DMS114 treated with DMSO at 0.1 percent for 48 hours (cell line): ENCODE results near the gene POU2F1.

Experiments used
- DNase-seq: peaks from one replicate; lab custom pipeline; 2025; ENCODE audit not compliant: unreplicated experiment; lab: John Stamatoyannopoulos, UW

POU2F1 gene

DNA sequence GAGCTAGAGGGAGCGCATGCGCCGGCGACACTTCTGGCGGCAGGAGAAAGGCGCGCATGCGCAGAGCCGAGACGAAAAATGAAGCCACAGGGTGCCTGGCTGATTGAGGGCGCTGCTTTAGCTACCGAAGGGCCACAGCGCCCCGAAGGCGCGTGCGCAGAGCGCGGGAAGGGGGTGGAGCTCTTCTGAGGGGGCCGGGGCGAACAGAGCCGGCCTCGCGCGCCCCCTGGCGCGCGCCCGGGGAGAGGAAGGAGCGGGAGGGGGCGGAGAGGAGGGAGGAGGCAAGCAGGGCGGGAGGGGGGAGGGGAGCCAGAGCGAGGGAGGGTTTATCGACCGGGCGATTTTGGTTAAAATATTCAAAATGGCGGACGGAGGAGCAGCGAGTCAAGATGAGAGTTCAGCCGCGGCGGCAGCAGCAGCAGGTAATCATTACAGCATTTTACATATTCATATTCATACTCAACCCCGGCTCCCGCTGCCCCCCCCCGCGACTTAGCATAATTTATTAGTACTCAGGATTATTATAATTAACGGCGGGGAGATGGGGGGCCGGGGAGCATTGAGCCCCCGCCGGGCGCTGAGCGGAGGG lies at the start of gene POU2F1:
Gene POU2F1 (plus strand): TSS at position 350 of the 589 bp plus-strand sequence. CDS start 12 bp downstream, at position 362.
- peak; percentile 95 for DNase-seq

DNA sequence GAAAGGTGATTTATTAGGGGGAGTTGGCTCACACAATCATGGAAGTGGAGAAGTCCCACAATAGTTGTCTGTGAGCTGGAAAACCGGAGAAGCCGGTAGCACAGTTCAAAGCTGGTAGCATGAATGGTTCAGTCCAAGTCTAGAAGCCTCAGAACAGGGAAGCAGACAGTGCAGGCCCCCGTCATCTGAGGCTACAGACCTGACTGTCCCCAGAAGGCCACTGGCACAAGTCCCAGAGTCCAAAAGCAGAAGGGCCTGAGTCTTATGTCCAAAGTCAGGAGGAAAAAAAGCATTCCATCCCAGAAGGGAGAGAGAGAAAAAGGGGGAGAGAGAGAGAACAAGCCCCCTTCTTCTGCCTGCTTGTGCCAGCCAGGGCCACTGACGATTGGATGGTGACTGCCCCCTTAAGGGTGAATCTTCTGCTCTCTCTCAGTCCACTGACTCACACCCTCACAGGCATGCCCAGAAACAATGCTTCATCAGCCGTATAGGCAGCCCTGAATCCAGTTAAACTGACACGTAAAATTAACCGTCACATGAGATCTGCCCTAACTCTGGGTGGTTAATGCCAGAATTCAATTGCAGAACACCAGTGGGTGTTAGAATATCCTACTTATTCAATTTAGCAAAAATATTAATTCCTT lies 49.3 kb upstream of the POU2F1 start:
- DNase-seq, result no peak

GRCh38 chr1:167173516-167174184 lies 47.0 kb upstream of the POU2F1 start:
- DNase-seq, result no peak

DNA sequence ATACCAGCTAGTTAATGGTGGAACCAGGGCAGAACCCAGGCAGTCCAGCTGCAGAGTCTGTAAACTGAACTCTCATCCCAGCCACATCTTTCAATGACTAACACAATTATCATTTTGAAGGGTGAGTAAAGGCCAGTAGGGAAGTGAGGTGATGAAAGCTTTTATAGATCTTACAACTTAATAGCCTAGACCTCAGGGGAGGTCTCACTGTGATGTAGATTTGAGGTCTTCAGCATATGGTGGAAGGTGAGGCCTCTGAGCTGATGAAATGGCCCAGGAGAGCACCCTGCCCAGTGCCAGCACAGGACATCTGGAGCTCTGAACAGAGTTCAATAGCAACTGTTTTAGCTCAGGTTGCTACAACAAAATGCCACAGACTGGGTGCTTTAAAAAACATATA lies 44.8 kb upstream of the POU2F1 start:
- no peak for DNase-seq

DNA sequence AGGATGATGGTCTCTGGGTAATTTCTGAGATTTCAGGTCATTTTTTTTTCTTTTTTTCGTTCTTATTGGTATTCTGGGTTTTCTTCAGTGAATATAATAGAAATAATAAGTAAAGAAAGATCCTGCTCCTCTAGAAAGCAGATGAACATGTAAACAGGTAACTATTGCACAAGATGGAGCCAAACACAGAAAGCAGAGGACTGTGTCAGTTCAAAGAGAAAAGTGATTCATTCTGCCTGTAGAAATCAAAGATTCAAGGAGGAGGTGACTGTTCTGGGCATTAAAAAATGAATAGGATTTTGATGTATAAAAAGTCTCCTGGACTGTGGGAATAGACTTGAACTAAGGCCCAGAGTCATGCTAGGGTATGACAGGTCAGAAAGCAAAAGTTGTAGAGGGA lies 41.9 kb upstream of the POU2F1 start:
- DNase-seq, result no peak

DNA sequence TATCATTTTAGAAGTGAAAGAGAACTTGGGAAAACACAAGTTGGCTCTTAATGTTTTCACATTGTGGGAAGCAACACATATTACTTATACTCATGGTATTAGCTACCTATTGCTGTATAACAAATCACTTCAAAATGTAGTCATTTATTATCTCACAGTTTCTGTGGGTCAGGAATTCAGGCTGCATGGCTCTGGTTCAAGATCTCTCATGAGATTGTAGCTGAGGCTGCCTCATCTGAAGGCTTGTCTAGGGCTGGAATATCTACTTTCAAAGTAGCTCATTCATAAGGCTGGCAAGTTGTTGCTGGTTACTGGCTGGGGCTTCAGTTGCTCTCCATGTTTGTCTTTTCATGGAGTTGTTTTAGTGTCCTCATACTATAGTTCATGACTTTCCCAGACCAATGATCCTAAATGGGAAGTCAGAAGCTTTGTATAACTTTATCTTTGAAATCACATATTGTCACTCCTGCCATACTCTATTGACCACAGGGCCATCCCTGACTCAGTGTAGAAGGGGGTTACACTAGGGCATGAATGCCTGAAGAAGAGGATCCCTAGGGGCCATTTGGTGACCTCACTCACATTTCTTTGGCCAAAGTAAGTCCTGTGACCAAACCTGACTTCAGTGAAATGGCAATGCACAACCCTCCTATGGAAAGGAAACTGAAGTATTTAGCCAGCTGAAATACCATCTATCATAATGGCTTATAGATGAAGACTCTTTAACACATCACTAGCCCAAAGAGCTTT lies 37.9 kb upstream of the POU2F1 start:
- no peak for DNase-seq

GRCh38 chr1:167184081-167184480 lies 36.6 kb upstream of the POU2F1 start:
- DNase-seq, result no peak

DNA sequence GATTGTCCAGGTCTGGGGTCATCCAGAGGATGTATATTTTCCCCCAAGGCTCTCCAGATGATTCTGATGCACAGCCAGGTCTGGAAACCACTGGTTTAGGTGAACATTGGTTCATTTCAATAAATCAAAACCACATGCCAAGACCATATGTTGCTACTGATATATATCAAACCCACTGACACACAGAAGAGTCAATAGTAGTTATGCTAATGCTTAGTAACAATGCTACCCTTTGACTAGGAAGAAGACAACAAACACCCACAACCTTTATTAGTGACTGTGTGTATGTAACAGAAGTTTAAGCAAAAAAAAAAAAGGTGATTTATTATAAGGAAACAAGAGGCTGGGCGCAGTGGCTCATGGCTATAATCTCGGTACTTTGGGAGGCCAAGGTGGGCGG lies 35.6 kb upstream of the POU2F1 start:
- DNase-seq, result no peak

DNA sequence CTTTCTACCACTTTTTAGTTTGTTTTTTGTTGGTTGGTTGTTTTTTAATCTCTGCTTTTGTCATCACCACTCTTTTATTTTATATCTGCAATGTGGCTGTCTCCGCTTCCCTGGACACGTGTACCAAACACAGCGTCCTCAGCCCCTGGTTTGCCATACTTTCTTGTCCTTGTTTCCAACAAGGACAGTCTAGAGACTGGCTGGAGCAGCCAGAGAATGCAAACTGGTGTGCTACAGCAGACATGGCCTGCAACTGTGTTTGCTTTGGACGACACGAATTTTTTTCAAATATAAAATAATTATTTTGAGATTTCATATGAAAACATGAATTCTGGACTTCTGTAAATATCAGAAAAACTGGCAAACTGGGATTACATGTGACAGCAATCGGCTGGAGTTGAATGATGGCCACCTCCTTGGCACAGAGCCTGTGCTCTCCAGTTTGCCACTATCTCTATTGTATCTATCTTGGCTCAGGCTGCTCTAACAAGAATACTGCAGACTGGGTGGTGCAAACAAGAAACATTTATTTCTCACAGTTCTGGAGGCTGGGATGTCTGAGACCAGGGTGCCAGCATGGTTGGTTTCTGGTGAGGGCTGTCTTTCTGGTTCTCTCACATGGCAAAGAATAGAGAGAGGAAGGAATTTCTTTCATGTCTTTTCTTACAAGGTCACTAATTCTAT lies 34.6 kb upstream of the POU2F1 start:
- no peak for DNase-seq

GRCh38 chr1:167186771-167187170 lies 33.9 kb upstream of the POU2F1 start:
- DNase-seq, result no peak

- DNase-seq, result no peak
These were observed 29.9 kb upstream of the POU2F1 start for GRCh38 chr1:167190747-167191237.

DNA sequence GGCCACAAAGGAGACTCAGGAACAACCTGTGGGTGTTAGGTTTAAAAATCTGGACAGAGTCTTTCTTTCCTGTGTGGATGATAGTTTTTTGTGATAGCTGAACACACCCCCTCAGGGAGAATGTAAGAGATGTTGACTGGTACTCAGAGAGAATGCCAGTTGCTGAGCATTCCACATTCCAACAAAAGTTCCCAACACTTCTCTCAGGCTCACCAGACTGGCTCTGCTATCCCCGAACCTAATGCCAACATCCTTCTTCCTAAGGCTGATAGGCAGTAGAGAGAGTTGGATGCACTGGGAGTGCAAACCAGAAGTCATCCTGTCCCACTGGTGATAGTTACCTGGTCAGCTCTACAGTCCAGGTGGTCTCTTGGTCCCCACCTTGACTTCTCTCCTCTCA lies 28.7 kb upstream of the POU2F1 start:
- DNase-seq, result no peak

DNA sequence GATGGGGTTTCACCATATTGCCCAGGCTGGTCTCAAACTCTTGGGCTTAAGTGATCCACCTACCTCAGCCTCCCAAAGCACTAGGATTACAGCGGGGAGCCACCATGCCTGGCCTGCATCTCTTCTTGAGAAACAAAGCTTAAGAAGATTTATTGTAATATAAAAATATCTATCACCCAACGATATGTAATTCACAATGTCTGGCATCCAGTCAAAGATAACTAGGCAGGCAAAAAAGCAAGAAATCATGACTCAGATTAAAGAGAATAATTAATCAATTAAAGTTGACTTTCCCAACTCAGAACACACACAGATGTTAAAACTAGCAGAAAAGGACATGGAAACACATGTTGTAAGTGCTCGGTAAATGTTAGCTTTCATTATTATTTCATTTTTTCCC lies 26.5 kb upstream of the POU2F1 start:
- no peak for DNase-seq

- DNase-seq, result no peak
These were observed 24.5 kb upstream of the POU2F1 start for GRCh38 chr1:167196166-167196565.

- no peak for DNase-seq
These were observed 23.4 kb upstream of the POU2F1 start for GRCh38 chr1:167197236-167197635.

DNA sequence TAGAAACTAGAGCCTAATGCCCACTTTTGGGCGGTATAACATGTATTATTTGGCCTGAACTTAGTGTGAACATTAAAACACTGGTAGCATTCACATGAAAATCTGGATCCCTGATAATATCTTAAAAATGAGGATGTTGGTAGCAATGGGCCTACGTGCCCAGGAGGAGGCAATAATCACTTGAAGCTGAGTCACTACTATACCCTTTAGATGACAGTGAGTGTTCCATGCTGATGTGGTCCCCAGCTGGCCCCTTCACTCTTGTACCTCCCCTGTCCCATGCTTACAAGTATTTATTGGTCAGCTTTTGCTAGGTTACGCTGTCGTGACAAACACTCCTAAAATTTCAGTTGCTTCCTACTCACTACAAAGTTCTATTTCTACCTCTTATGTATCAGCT lies 23.0 kb upstream of the POU2F1 start:
- DNase-seq, result no peak

GRCh38 chr1:167198518-167199133 lies 22.1 kb upstream of the POU2F1 start:
- no peak for DNase-seq

GRCh38 chr1:167199656-167200055 lies 21.0 kb upstream of the POU2F1 start:
- no peak for DNase-seq

GRCh38 chr1:167200272-167200671 lies 20.4 kb upstream of the POU2F1 start:
- DNase-seq, result no peak

GRCh38 chr1:167200749-167201148 lies 19.9 kb upstream of the POU2F1 start:
- DNase-seq, result no peak

- no peak for DNase-seq
These were observed 18.6 kb upstream of the POU2F1 start for GRCh38 chr1:167202049-167202448.
